Spleen (tissue), 7 donors: ENCODE results near the gene ARNT2.

ENCODE experiments used
- CTCF ChIP-seq, 11 experiments: fragments of 200-600 bp in 7 of 11; fragments of 450-650 bp in 4 of 11; sonication (generic) in 4 of 11; IDR thresholded peaks in 8 of 11; conservative IDR thresholded peaks in 3 of 11; 1 replicate in 7 of 11; 2 replicates in 4 of 11; pipeline versions ENCODE4 v1.4.0 to v1.8.0; 2016 to 2021; ENCODE audit warnings: antibody characterized with exemption in 11 of 11, inconsistent platforms in 4 of 11, mild to moderate bottlenecking in 1 of 11
- POLR2A ChIP-seq, 3 donors: fragments of 450-650 bp; IDR thresholded peaks; one replicate each; pipeline ENCODE4 v1.5.1; 2017; ENCODE audit warnings: antibody characterized with exemption in 3 of 3, mild to moderate bottlenecking in 1 of 3
- POLR2AphosphoS5 ChIP-seq, 3 donors: sonication (generic); formaldehyde crosslinking; IDR thresholded peaks; one replicate each; pipeline ENCODE4 v1.5.1; 2017; ENCODE audit warnings: antibody characterized with exemption in 3 of 3
- donor health status: DM: no; HTN: no; CAD: no; lungs with moderate emphysema.
- donor health status: DM: no; HTN: no; CAD: no.
- donor health status: DM: no; HTN: no; CAD: no.

- TF ChIP-seq POLR2AphosphoS5 (IDR thresholded peaks at IDR 0.05) (no peak), CTCF (IDR thresholded peaks at IDR 0.05 in 8 of 11, conservative IDR thresholded peaks at IDR 0.05 in 3 of 11) (no peak), POLR2A (IDR thresholded peaks at IDR 0.05) (no peak)
These were observed 126.7 kb downstream of the ARNT2 start for GRCh38 chr15:80530737-80531365.
